Left hindlimb (tissue), 1 donor: ENCODE measurements around the gene HES1.
"Not testable (repeated sequence)": the region's sequence is repeated elsewhere in the genome, so short reads cannot be mapped to it uniquely, and the experiment has no call there.

Experiments used
- DNase-seq: peaks from one replicate; pipeline ENCODE4 v3.0.0-alpha.2; 2018

Gene HES1

DNA sequence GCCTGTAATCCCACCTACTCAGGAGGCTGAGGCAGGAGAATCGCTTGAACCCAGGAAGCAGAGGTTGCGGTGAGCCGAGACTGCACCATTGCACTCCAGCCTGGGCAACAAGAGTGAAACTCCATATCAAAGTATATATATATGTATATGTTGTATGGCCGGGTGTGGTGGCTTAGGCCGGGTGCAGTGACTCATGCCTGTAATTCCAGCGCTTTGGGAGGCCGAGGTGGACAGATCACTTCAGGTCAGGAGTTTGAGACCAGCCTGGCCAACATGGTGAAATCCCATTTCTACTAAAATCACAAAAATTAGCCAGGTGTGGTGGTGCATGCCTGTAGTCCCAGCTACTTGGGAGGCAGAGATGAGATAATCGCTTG, 7.0 kb upstream of the HES1 start:
- DNase-seq = not testable (repeated sequence)

DNA sequence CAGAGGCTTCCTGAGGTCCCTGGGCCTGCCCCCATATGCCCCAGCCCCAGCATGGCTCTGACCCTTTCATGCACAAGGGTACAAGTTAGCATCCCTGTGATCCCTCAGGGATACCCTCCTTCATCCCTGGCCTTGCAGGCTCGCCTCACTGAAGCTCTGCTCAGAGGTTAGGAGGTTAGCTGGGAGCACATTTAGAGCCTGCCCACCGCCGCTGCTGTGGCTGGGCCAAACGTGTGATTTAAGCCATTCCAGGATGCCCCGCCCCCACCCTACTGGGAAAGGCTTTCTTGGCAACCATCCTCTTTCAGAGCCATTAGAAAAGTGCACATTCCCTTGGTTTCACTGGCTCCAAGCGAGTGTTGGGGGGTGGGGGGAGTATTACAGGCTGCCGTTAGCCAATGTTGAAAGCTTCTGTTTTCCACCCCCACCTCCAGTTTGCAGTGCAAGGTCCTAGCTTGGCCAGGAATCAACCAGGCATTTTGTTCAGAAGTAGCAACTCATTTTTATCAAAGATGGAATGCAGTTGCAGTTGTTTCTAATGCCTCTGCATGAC, 6.3 kb upstream of the HES1 start:
- DNase-seq = peak; percentile 73

DNA sequence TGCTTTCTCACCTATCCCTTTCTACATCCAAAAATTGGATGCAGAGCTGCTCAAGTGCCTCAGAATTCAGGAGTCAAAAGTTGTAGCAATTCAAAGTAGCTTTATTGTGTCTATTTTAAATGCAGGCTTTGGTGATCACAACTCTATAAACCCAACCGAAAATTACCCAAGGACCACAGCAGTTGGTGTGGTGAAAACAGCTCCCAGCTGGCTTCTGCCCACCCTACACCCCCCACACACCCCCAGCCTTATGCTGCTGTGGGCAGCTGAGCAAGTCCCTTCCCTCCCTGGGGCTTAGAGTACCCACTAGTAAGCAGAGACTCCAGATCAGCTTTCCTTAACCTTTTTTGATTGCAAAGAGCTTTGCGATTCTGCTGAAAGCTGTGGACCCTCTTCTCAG, 5.8 kb upstream of the HES1 start:
- DNase-seq = no peak

DNA sequence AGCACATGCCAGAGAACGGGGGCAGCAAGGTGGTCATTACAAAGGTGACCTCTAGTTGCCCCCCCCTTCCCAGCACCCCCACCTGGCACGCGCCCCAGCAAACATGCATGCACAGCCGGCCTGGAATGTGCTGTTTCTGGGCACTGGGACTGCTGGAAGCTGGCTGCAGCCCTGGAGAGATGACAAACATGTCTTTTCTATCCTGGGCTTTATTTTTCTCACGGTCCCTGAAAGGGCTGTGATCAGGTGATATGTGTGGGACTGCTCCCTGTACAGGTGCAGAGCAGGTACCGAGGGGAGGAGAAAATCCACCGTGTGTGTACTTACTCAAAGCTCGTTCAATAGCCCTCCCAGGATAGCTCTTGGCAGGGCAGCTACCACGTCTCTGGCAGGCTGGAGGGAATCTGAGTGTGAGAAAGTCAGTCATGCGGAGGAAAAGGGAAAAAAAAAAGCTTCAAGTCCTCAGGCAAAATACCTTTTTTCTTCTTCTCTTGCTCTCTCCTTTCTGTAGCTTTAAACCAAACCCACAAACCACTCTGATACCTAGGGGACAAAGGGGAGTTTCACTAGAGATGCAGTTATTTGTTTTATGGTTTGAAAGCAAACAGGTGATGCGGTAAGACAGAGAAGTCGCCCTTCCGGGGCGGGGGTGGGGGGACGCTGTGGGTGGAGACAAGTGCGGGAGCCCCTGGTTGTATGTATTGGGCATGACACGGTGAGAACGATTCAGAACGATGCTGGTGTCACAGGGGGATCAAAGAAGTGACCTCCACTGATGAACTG, 5.0 kb upstream of the HES1 start:
- DNase-seq = peak; percentile 52

DNA sequence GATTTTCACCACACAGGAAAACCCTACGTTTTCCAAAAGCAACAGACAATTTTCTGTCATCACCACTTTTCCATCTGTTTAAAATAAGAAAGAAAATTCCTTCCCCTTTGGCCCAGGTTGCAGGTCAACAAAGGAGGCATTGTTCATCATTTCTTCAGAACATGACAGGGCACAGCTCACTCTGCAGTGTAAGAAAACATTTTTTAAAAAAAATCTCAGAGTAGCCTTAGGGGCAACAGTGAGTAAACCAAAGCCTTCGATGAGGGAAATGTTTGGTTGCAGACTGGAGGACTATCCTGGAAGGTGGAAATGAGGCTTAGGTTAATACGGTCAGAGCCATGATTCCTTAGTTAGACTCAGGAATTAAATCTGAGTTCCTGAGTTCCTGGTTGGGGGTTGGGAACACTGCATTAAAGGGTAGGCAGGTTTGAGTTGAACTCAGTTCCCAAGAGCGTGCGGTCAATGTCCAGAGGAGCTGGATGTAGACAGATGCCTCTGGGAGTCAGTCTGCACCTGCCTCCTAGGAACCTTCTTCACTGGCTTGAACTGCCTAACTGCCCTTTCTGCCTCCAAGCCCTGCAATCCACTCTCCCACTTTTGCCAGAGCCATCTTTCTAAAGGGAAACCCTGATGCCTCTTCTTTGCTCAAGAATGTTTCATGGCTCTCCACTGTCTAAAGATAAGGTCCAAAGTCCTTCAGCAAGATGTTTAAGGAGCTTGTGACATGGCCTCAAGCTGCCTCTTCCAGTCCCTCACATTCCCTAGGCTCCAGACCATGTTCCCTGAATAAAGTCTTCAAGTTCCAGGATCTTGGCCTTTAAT, 3.3 kb upstream of the HES1 start:
- no peak for DNase-seq

DNA sequence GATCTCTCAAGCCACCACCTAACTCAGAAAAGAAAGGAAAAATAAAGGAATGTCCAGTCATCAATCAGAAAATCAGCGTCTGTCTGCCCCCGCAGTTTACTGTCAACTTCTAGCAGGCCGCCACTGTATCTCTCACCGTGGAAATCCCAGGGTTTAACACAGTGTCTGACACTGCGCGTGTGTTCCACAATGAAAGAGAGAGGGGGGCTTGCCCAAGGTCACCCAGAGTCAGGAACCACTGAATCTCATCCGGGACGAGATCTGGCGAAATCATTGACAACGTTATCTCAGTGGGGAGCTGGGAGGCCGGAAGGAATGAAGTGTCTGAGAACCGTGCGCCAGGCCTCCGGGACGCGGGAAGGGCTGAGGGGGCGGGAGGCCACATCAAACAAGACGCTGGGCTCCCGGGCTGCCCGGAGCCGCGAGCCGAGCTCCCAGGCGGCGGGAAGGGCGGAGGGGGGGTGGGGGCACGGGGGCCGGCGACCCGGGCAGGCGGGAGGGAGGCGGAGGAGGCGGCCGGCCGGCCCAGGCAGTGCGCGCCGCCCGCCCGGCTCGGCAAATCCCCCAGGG, 2.2 kb upstream of the HES1 start:
- peak; percentile 82 for DNase-seq

DNA sequence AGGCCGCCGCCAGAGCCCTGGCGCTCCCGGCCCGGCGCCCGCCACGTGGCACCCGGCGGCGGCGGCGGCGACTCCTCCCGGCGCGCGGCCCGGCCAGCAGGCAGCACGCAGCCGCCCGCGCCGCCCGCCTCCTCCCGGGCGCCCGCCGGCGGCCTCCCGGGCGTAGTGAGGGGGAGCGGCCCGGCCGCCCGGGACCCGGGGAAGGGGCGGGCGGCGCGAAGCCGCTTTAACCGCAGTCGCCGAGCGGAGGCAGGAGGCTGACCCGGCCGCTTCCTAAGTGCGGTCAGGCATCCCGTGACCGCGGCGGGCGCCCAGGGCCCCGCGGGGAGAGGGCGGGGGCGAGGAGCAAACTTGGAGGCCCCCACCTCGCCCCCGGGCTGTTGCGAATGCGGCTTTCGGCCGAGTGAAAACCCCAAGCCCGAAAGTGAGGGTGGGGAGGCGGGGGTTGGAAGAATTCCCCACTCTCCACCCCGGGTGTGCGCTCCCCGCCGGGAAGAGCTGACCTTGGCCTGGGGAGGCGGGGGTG, 1.7 kb upstream of the HES1 start:
- no peak for DNase-seq

DNA sequence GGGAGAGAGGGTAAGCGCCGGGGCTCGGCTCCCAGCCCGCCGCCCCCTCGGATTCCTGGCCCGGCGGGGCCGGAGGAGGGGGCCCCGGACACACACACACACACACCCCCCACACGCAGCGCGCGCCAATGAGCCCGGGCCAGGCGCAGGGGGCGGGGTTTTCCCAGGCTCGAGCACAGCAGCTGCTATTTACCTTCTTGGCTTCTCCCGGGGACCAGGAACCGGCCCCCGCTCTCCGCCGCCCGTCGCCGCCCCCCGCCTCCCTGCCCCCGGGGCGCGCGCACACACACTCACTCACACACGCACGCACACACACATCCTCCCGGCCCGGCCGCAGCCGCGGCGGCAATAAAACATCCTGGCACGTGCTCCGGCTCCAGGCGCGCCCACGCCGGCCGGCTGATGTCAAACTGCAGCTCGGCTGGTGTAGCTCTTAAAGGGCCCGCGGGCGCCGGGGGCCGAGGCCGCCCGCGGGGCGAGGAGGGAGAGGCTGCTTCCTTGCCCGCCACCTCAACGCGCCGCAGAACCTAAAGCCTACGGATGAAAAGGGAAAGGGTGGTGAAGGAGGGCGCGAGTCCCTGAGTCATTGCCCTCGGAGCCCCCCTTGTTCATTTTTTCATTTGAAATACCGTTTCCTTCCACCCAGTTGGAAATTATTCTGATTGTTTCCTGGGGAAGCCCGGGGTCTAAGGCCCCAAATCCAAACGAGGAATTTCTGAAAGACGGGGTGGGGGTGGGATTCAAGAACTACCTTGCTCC, 1.0 kb upstream of the HES1 start:
- peak; percentile 98 for DNase-seq

DNA sequence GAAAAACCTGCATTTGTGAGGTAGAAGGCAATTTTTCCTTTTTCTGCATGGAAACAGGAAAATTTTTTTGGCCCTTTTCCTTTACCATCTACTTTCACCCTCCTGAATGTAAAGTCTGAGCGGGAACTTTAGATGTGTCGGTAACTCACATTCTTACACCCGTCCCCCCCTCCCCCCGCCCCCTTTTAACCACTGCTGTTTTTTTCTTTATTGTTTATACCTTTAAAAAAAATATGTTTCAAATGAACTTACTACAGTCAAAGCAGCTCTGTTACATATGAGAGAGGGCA, 487 bp upstream of the HES1 start:
- no peak for DNase-seq

DNA sequence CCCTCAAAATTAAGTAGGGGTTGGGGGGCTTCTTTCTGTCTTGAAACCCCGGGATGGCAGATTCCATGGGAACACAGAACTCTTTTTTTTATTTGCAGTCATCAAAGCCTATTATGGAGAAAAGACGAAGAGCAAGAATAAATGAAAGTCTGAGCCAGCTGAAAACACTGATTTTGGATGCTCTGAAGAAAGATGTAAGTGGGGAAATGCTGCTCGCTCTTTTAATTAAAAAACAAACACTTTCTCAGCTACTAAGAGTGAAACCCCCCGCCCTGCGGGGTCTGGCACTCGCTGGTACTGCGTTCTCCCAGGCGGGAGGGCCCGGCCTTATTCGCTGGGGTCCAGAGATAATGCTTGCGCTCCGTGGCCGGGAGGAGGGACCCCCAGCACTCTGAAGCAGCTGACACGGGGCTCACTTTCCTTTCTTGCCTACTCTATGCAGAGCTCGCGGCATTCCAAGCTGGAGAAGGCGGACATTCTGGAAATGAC, 615 bp downstream of the HES1 start:
- DNase-seq = no peak

DNA sequence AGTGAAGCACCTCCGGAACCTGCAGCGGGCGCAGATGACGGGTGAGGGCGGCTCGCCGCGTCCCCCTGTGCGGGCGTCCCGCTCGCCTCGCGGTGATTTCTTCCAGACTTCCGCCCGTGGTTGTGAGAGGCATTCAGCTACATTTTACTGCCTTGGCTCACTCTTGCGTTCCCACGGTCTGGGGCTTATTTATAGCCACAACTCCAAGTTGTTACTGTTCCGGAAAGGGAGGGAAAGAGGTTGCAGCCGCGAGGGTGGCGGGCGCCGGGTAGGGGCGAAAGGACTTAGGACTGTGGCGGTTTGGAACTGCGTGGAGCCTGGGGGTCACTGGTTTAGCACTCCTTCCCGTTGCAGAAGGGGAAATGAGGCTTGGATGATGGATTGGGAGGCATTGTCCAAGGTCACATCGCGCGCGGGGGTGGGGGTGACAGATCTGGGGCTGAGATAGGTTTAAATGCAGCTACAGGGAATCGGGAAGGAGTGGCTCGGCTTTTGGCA, 1.1 kb downstream of the HES1 start:
- peak; percentile 84 for DNase-seq

DNA sequence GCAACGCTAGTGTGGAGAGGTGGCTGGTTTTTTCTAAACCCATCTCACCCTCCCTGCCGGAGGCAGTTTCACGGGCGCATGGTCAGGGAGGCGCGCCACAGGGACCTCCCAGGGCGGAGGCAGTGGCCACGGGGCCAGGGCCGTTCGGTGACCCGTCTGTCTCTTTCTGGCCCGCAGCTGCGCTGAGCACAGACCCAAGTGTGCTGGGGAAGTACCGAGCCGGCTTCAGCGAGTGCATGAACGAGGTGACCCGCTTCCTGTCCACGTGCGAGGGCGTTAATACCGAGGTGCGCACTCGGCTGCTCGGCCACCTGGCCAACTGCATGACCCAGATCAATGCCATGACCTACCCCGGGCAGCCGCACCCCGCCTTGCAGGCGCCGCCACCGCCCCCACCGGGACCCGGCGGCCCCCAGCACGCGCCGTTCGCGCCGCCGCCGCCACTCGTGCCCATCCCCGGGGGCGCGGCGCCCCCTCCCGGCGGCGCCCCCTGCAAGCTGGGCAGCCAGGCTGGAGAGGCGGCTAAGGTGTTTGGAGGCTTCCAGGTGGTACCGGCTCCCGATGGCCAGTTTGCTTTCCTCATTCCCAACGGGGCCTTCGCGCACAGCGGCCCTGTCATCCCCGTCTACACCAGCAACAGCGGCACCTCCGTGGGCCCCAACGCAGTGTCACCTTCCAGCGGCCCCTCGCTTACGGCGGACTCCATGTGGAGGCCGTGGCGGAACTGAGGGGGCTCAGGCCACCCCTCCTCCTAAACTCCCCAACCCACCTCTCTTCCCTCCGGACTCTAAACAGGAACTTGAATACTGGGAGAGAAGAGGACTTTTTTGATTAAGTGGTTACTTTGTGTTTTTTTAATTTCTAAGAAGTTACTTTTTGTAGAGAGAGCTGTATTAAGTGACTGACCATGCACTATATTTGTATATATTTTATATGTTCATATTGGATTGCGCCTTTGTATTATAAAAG, 1.8 kb downstream of the HES1 start:
- peak; percentile 77 for DNase-seq

DNA sequence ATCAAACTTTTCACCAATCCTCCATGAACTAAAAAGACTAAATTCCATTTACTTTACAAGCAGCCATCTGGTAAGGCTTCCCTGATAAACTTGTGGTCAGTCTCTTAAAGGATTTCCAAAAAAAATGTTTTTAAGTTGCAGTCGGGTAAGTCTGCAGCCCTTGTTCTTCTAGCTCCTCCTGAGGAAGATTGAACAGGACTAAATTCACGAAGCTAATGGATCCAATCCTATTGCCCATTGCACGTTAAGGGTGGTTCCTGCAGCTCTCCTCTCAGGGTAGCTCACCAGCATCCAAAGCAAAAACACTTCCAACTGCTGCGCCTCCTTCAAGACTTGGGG, 2.8 kb downstream of the HES1 start:
- DNase-seq = no peak

DNA sequence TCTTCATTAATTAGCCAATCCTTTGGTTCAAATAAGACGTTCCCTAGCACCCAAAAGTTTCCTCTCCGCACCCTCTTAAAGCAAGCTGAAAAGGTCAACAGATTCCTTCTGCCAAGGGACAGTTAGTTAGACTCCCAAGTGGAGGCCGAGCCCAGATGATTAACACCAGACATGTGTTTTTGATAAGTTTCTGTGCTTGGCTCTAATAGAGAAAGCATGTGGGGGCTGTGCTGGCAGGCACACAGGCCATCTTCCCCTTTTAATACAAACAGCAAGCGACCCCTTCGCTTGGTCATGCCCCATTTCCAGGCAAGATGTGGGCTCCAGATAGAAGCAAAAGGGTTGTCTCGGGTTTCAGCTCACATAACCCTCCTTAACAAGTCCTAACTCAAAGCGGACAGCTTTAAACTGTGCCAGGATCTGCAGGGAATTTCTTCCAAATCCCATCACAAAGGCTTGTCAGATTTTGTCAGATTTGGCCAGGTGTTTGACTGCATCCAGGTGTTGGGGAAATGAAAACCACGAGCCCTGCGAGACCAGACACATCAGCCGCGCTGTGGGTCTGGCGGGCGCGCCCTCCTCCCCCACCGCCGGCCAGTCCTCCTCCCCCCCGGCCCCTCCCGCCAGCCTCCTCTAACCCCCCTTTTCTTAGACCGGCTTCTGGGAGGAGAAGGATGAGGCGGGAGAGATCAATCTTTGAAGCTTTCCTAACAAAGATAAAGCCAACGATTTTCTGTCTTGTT, 3.3 kb downstream of the HES1 start:
- DNase-seq = peak; percentile 77

DNA sequence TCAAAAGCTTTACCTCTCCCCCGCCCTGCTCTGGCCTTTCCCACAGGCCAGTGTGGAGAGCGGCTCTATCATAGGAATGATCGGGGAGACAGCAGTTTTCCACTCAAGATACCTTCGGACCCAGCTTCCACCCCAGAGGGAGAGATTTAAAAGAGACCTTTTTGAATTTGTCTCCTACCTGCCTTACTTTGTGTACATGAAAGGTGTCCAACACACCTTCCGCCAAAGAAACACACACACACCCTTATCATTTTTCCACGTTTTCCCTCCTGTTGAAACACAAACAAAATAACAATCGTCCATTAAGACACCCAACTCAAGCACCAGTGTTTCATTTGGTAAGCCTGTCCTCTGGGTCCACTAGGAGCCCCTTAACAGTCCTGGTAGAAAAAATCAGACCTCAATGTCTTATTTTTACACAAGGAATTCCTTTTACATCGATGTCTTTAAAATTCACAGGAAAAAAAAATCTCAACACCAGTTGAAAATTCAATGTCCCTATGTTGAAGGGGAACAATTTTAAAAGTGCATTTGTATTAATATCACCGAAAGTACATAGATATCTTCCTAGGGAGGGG, 4.0 kb downstream of the HES1 start:
- no peak for DNase-seq

DNA sequence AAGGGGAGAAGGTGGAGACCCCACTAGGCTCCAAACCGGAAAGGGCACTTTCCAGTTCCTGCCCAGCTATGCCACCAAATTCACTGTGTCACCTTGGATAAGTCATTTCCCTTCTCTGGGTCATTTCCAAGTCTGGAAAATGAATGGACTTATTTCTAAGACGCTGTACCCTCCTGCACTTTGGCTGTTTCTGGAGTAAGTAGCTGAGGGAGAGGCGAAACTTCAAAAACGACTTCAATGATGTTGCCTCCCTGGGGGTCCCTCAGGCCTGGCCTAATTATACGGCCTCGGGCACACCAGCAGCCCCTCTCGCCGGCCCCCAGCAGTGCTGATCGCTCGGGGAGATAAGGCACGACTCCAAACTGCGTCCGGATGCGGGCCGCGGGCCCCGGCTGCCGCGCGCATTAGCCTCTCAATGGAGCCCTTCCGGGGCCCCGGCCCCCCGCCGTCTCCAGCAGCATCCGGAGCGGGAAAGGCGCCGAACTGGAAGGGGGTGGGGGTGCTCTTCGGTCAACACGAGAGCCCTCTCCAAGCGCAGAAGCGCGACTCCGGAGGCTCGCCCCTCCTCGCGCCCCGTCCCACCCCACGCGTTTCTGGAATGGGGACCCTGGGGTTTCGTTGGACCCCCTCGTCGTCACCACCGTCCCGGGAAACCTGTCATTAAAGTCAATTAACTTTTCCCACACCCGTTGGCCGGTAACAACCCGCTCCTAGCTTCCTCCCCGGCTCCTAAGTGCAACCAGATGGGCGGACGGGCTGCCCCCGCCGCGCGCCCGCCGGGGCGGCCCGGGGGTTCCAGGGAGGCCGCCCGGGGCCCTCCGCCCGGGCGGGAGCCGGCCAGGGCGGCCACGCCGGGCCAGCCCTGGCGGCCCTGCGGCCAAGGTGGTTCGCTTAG, 4.8 kb downstream of the HES1 start:
- DNase-seq = peak; percentile 85

DNA sequence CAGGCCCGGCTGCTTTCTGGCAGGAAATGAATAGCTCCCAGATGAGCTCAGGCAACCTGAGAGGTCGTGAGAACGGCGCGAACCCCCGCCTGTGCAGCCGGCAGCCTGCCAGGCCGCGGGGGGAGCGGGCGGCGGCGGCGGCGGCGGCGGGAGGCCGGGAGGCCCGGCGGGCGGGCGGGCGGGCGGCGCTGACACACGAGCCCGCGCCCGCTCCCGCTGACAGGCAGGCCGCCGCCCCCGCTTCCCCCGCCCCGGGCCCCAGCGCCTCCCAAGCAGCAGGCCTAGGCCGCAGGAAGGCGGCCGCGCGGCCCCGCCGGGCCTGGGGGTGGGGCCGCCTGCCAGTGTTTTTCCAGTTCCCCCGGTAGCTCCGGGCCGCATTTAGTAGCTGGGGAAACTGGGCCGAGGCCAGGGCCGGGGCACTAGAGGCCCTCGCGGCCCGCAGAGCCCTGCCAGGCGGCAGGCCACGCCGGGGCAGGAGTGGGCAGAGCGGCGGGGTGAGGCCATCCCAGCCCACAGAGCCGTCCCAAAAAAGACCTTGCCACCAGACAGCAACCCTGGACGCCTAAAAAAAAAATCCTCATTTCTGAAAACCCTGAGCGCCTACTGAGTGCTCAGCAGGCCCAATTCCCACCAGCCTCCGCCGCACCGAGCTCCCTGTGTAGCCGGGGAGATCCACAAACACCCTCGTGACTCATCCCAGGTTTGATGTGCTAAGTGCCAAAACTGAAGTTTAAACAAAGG, 5.6 kb downstream of the HES1 start:
- DNase-seq = peak; percentile 96

DNA sequence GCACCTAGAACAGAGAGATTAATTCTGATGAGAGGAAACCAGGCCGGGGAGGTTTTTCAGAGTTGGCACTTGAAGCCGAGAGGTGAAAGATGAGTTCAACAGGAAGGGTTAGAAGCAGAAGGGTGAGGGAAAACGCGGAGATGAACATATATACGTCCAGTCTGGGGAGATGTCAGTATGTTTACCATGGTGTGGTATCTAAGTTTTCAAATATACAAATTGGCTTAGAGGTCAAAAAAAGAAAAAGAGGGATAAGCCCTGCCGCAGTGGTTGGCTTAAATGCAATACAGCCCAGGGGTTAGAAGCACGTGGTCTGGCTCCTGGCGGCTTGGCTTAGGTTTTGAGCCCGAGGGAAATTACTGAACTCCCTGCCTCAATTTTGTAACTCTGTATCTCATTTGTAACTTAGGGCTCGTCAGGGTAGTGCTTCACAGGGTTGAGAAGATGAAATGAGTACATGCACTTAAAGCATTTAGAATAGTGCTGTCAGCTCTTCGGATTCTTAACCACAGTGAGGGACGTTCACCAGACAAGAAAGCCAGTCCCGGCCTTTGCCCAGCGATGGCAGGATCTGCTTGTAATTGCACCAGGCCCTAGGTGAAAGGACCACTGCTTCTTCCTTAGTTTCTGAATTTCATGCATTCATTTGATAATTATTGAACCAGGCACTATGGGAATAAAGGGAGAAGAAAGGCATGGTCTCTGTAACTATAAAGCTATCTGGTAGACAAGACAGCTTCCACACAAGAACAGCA, 6.4 kb downstream of the HES1 start:
- peak; percentile 70 for DNase-seq
